ENCODE measurements around the gene NAPSA.

GRCh38 chr19:50310759-50311465 is 54.5 kb downstream of the NAPSA start:
- no peak for TF ChIP-seq EZH2 (IDR thresholded peaks at IDR 0.05; ENCODE audit: low read depth, low read length, severe bottlenecking)
- no peak for TF ChIP-seq JUN (IDR thresholded peaks at IDR 0.05; ENCODE audit: low read depth, low read length)
- no peak for TF ChIP-seq SIN3A (conservative IDR thresholded peaks at IDR 0.05 in 1 of 2, IDR thresholded peaks at IDR 0.05 in 1 of 2; ENCODE audit: low read depth in 1 of 2, low read length in 2 of 2)
- no peak for TF ChIP-seq POLR2A (IDR thresholded peaks at IDR 0.05; ENCODE audit: control extremely low read depth in 1 of 2, low read depth in 2 of 2, low read length in 2 of 2)
- no peak for TF ChIP-seq SP4 (IDR thresholded peaks at IDR 0.05; ENCODE audit: low read length)
- no peak for TF ChIP-seq CTCF (IDR thresholded peaks at IDR 0.05; ENCODE audit: control extremely low read depth in 1 of 3, insufficient read depth in 1 of 3, low read depth in 1 of 3, low read length in 3 of 3)
- TF ChIP-seq RAD21 (IDR thresholded peaks at IDR 0.05 in 1 of 2, conservative IDR thresholded peaks at IDR 0.05 in 1 of 2; ENCODE audit: low read depth in 2 of 2, low read length in 2 of 2): no peak
- no peak for TF ChIP-seq CEBPB (IDR thresholded peaks at IDR 0.05; ENCODE audit: low read depth, low read length)
- TF ChIP-seq RFX5 (IDR thresholded peaks at IDR 0.05; ENCODE audit: borderline replicate concordance, low read depth, low read length): no peak
- TF ChIP-seq POLR2AphosphoS5 (IDR thresholded peaks at IDR 0.05; ENCODE audit: low read depth, low read length): no peak
- TF ChIP-seq USF2 (IDR thresholded peaks at IDR 0.05; ENCODE audit: low read length): no peak
- TF ChIP-seq CHD2 (IDR thresholded peaks at IDR 0.05; ENCODE audit: low read length): no peak

All from H1 (cell line).